Measurements from ENCODE around the gene LGALS13.

The LGALS13 gene

GRCh38 chr19:39587496-39587895 is 14.8 kb upstream of the LGALS13 start:
- H3K36me3 ChIP-seq (ENCODE audit: control insufficient read depth, insufficient read depth, low read length), result no peaks in the 10 kb centered on the region
- no peaks in the 10 kb centered on the region for H3K27me3 ChIP-seq (ENCODE audit: control insufficient read depth, insufficient read depth, low read length)
- H3K4me3 ChIP-seq (ENCODE audit: low read length), result no peak overlapping the region
- H3K9me3 ChIP-seq (ENCODE audit: control insufficient read depth, low read length), result no peaks in the 10 kb centered on the region
- no peak overlapping the region for H3K9ac ChIP-seq (ENCODE audit: low read length)
- H3K4me1 ChIP-seq (ENCODE audit: control insufficient read depth, insufficient read depth, low read length), result no peaks in the 10 kb centered on the region

- no peaks in the 10 kb centered on the region for H3K4me1 ChIP-seq (ENCODE audit: control insufficient read depth, insufficient read depth, low read length)
- no peak overlapping the region for H3K4me3 ChIP-seq (ENCODE audit: low read length)
- H3K27me3 ChIP-seq (ENCODE audit: control insufficient read depth, insufficient read depth, low read length), result no peaks in the 10 kb centered on the region
- no peaks in the 10 kb centered on the region for H3K9me3 ChIP-seq (ENCODE audit: control insufficient read depth, low read length)
- no peak overlapping the region for H3K9ac ChIP-seq (ENCODE audit: low read length)
- no peaks in the 10 kb centered on the region for H3K36me3 ChIP-seq (ENCODE audit: control insufficient read depth, insufficient read depth, low read length)
Measured at GRCh38 chr19:39588066-39588465, 14.3 kb upstream of the LGALS13 start.

GRCh38 chr19:39590265-39590664 is 12.1 kb upstream of the LGALS13 start:
- no peak overlapping the region for H3K9ac ChIP-seq (ENCODE audit: low read length)
- H3K4me3 ChIP-seq (ENCODE audit: low read length), result no peak overlapping the region
- no peaks in the 10 kb centered on the region for H3K4me1 ChIP-seq (ENCODE audit: control insufficient read depth, insufficient read depth, low read length)
- H3K27me3 ChIP-seq (ENCODE audit: control insufficient read depth, insufficient read depth, low read length), result no peaks in the 10 kb centered on the region
- H3K9me3 ChIP-seq (ENCODE audit: control insufficient read depth, low read length), result no peaks in the 10 kb centered on the region
- no peaks in the 10 kb centered on the region for H3K36me3 ChIP-seq (ENCODE audit: control insufficient read depth, insufficient read depth, low read length)

- H3K4me3 ChIP-seq (ENCODE audit: low read length), result no peak overlapping the region
- H3K9ac ChIP-seq (ENCODE audit: low read length), result no peak overlapping the region
- no peaks in the 10 kb centered on the region for H3K9me3 ChIP-seq (ENCODE audit: control insufficient read depth, low read length)
- no peaks in the 10 kb centered on the region for H3K4me1 ChIP-seq (ENCODE audit: control insufficient read depth, insufficient read depth, low read length)
- H3K36me3 ChIP-seq (ENCODE audit: control insufficient read depth, insufficient read depth, low read length), result no peaks in the 10 kb centered on the region
- H3K27me3 ChIP-seq (ENCODE audit: control insufficient read depth, insufficient read depth, low read length), result no peaks in the 10 kb centered on the region
Measured at GRCh38 chr19:39592381-39592780, 9.9 kb upstream of the LGALS13 start.

GRCh38 chr19:39595950-39596349 is 6.4 kb upstream of the LGALS13 start:
- Histone ChIP-seq H3K27me3 (ENCODE audit: control insufficient read depth, insufficient read depth, low read length) (no peaks in the 10 kb centered on the region), H3K9me3 (ENCODE audit: control insufficient read depth, low read length) (no peaks in the 10 kb centered on the region), H3K36me3 (ENCODE audit: control insufficient read depth, insufficient read depth, low read length) (no peaks in the 10 kb centered on the region), H3K9ac (ENCODE audit: low read length) (no peak overlapping the region), H3K4me3 (ENCODE audit: low read length) (no peak overlapping the region), H3K4me1 (ENCODE audit: control insufficient read depth, insufficient read depth, low read length) (no peaks in the 10 kb centered on the region)

- Histone ChIP-seq H3K4me1 (ENCODE audit: control insufficient read depth, insufficient read depth, low read length) (no peaks in the 10 kb centered on the region), H3K4me3 (ENCODE audit: low read length) (no peak overlapping the region), H3K36me3 (ENCODE audit: control insufficient read depth, insufficient read depth, low read length) (no peaks in the 10 kb centered on the region), H3K27me3 (ENCODE audit: control insufficient read depth, insufficient read depth, low read length) (no peaks in the 10 kb centered on the region), H3K9me3 (ENCODE audit: control insufficient read depth, low read length) (no peaks in the 10 kb centered on the region), H3K9ac (ENCODE audit: low read length) (no peak overlapping the region)
Measured at GRCh38 chr19:39596911-39597310, 5.4 kb upstream of the LGALS13 start.

GRCh38 chr19:39599116-39599515 is 3.2 kb upstream of the LGALS13 start:
- no peak overlapping the region for H3K9ac ChIP-seq (ENCODE audit: low read length)
- no peaks in the 10 kb centered on the region for H3K27me3 ChIP-seq (ENCODE audit: control insufficient read depth, insufficient read depth, low read length)
- no peaks in the 10 kb centered on the region for H3K4me1 ChIP-seq (ENCODE audit: control insufficient read depth, insufficient read depth, low read length)
- H3K4me3 ChIP-seq (ENCODE audit: low read length), result no peak overlapping the region
- no peaks in the 10 kb centered on the region for H3K9me3 ChIP-seq (ENCODE audit: control insufficient read depth, low read length)
- H3K36me3 ChIP-seq (ENCODE audit: control insufficient read depth, insufficient read depth, low read length), result no peaks in the 10 kb centered on the region

GRCh38 chr19:39603825-39604224 is 1.5 kb downstream of the LGALS13 start:
- H3K9ac ChIP-seq (ENCODE audit: low read length), result no peak overlapping the region
- no peaks in the 10 kb centered on the region for H3K36me3 ChIP-seq (ENCODE audit: control insufficient read depth, insufficient read depth, low read length)
- no peaks in the 10 kb centered on the region for H3K4me1 ChIP-seq (ENCODE audit: control insufficient read depth, insufficient read depth, low read length)
- H3K27me3 ChIP-seq (ENCODE audit: control insufficient read depth, insufficient read depth, low read length), result no peaks in the 10 kb centered on the region
- no peak overlapping the region for H3K4me3 ChIP-seq (ENCODE audit: low read length)
- no peaks in the 10 kb centered on the region for H3K9me3 ChIP-seq (ENCODE audit: control insufficient read depth, low read length)

- no peaks in the 10 kb centered on the region for H3K36me3 ChIP-seq (ENCODE audit: control insufficient read depth, insufficient read depth, low read length)
- no peak overlapping the region for H3K4me3 ChIP-seq (ENCODE audit: low read length)
- H3K9me3 ChIP-seq (ENCODE audit: control insufficient read depth, low read length), result no peaks in the 10 kb centered on the region
- H3K9ac ChIP-seq (ENCODE audit: low read length), result no peak overlapping the region
- no peaks in the 10 kb centered on the region for H3K27me3 ChIP-seq (ENCODE audit: control insufficient read depth, insufficient read depth, low read length)
- H3K4me1 ChIP-seq (ENCODE audit: control insufficient read depth, insufficient read depth, low read length), result no peaks in the 10 kb centered on the region
Measured at GRCh38 chr19:39607021-39607420, 4.7 kb downstream of the LGALS13 start.

- H3K4me3 ChIP-seq (ENCODE audit: low read length), result no peak overlapping the region
- no peaks in the 10 kb centered on the region for H3K4me1 ChIP-seq (ENCODE audit: control insufficient read depth, insufficient read depth, low read length)
- no peaks in the 10 kb centered on the region for H3K9me3 ChIP-seq (ENCODE audit: control insufficient read depth, low read length)
- H3K36me3 ChIP-seq (ENCODE audit: control insufficient read depth, insufficient read depth, low read length), result no peaks in the 10 kb centered on the region
- H3K27me3 ChIP-seq (ENCODE audit: control insufficient read depth, insufficient read depth, low read length), result no peaks in the 10 kb centered on the region
- H3K9ac ChIP-seq (ENCODE audit: low read length), result no peak overlapping the region
Measured at GRCh38 chr19:39607561-39607960, 5.2 kb downstream of the LGALS13 start.

GRCh38 chr19:39613597-39613996 is 11.3 kb downstream of the LGALS13 start:
- Histone ChIP-seq H3K9ac (ENCODE audit: low read length) (no peak overlapping the region), H3K36me3 (ENCODE audit: control insufficient read depth, insufficient read depth, low read length) (no peaks in the 10 kb centered on the region), H3K4me1 (ENCODE audit: control insufficient read depth, insufficient read depth, low read length) (no peaks in the 10 kb centered on the region), H3K4me3 (ENCODE audit: low read length) (no peak overlapping the region), H3K9me3 (ENCODE audit: control insufficient read depth, low read length) (no peaks in the 10 kb centered on the region), H3K27me3 (ENCODE audit: control insufficient read depth, insufficient read depth, low read length) (no peaks in the 10 kb centered on the region)

GRCh38 chr19:39617745-39618144 is 15.4 kb downstream of the LGALS13 start:
- no peak overlapping the region for H3K9ac ChIP-seq (ENCODE audit: low read length)
- H3K27me3 ChIP-seq (ENCODE audit: control insufficient read depth, insufficient read depth, low read length), result no peaks in the 10 kb centered on the region
- H3K4me3 ChIP-seq (ENCODE audit: low read length), result no peak overlapping the region
- no peaks in the 10 kb centered on the region for H3K36me3 ChIP-seq (ENCODE audit: control insufficient read depth, insufficient read depth, low read length)
- no peaks in the 10 kb centered on the region for H3K9me3 ChIP-seq (ENCODE audit: control insufficient read depth, low read length)
- H3K4me1 ChIP-seq (ENCODE audit: control insufficient read depth, insufficient read depth, low read length), result no peaks in the 10 kb centered on the region

- Histone ChIP-seq H3K4me1 (ENCODE audit: control insufficient read depth, insufficient read depth, low read length) (no peaks in the 10 kb centered on the region), H3K36me3 (ENCODE audit: control insufficient read depth, insufficient read depth, low read length) (no peaks in the 10 kb centered on the region), H3K27me3 (ENCODE audit: control insufficient read depth, insufficient read depth, low read length) (peaks cover 4% of the 10 kb centered on the region), H3K4me3 (ENCODE audit: low read length) (no peak overlapping the region), H3K9me3 (ENCODE audit: control insufficient read depth, low read length) (no peaks in the 10 kb centered on the region), H3K9ac (ENCODE audit: low read length) (no peak overlapping the region)
Measured at GRCh38 chr19:39623946-39624345, 21.6 kb downstream of the LGALS13 start.

All from mucosa of stomach (tissue), 1 donor.